AG20443 (cell line): ENCODE results near the gene TEX9.

ENCODE experiments used
- DNase-seq: peaks from one replicate; pipeline ENCODE4 v3.0.0; 2012; ENCODE audit warnings: low spot score, mixed read lengths

The TEX9 gene

GRCh38 chr15:56445746-56446145 is 80.5 kb downstream of the TEX9 start:
- no peak for DNase-seq

GRCh38 chr15:56454836-56455235 is 89.6 kb downstream of the TEX9 start:
- no peak for DNase-seq

- no peak for DNase-seq
These were observed 91.0 kb downstream of the TEX9 start for GRCh38 chr15:56456229-56456628.

- DNase-seq = no peak
These were observed 93.9 kb downstream of the TEX9 start for GRCh38 chr15:56459096-56459495.

- DNase-seq = no peak
These were observed 94.8 kb downstream of the TEX9 start for GRCh38 chr15:56460071-56460470.

- no peak for DNase-seq
These were observed 95.7 kb downstream of the TEX9 start for GRCh38 chr15:56460947-56461346.

- peak; percentile 97 for DNase-seq
These were observed 99.8 kb downstream of the TEX9 start, which contains the start of gene MNS1 for GRCh38 chr15:56464893-56465520. TSS of gene MNS1 (minus strand) at chr15:56465137. CDS start at chr15:56464972, 165 bp downstream.

GRCh38 chr15:56467616-56468015 is 102.4 kb downstream of the TEX9 start:
- no peak for DNase-seq

GRCh38 chr15:56468401-56468800 is 103.2 kb downstream of the TEX9 start:
- no peak for DNase-seq

- no peak for DNase-seq
These were observed 104.3 kb downstream of the TEX9 start for GRCh38 chr15:56469483-56469882.

GRCh38 chr15:56471440-56472069 is 106.3 kb downstream of the TEX9 start:
- DNase-seq = no peak

GRCh38 chr15:56472278-56472677 is 107.1 kb downstream of the TEX9 start:
- DNase-seq = no peak

- DNase-seq = no peak
These were observed 107.8 kb downstream of the TEX9 start for GRCh38 chr15:56473017-56473416.

GRCh38 chr15:56475351-56475750 is 110.1 kb downstream of the TEX9 start:
- DNase-seq = no peak
